Liver (tissue), 9 donors: Measurements from ENCODE around the gene EXOC6. TPM values are rescaled to one million over a fixed set of nuclear protein-coding genes. Genes with fewer than 3 reads are reported as not detected.

Experiments used
- DNase-seq: peaks from one replicate; pipeline ENCODE4 v3.0.0-alpha.2; 2017; ENCODE audit warnings: low spot score
- H3K27ac ChIP-seq, 2 donors: one replicate each; pipeline ENCODE4 v1.7.0; 2013; ENCODE audit warnings: inconsistent platforms in 2 of 2, low read length in 2 of 2, control low read depth in 1 of 2, low read depth in 1 of 2, mild to moderate bottlenecking in 1 of 2
- H3K27me3 ChIP-seq, 4 donors: one replicate each; pipeline versions ENCODE4 v1.6.1 to v1.7.0; 2013; ENCODE audit warnings: low read length in 3 of 4, inconsistent platforms in 1 of 4, mild to moderate bottlenecking in 1 of 4, moderate library complexity in 1 of 4; ENCODE audit not compliant: control insufficient read depth in 4 of 4, insufficient read depth in 4 of 4
- H3K36me3 ChIP-seq, 4 donors: one replicate each; pipeline versions ENCODE4 v1.6.1 to v1.7.0; 2013; ENCODE audit warnings: low read length in 3 of 4, mild to moderate bottlenecking in 3 of 4, low read depth in 1 of 4, moderate library complexity in 1 of 4; ENCODE audit not compliant: control insufficient read depth in 4 of 4, insufficient read depth in 3 of 4
- H3K4me1 ChIP-seq, 4 donors: one replicate each; pipeline versions ENCODE4 v1.6.1 to v1.7.0; 2013; ENCODE audit warnings: low read length in 3 of 4, mild to moderate bottlenecking in 3 of 4, moderate library complexity in 1 of 4; ENCODE audit not compliant: control insufficient read depth in 4 of 4, insufficient read depth in 4 of 4
- H3K4me3 ChIP-seq, 3 donors: one replicate each; pipeline versions ENCODE4 v1.6.1 to v1.7.0; 2013; ENCODE audit warnings: low read length in 3 of 3, control low read depth in 1 of 3, low read depth in 1 of 3, mild to moderate bottlenecking in 1 of 3
- H3K9ac ChIP-seq, 2 donors: one replicate each; pipeline ENCODE4 v1.7.0; 2013; ENCODE audit warnings: low read length in 2 of 2, mild to moderate bottlenecking in 2 of 2, moderate library complexity in 2 of 2, control low read depth in 1 of 2, low read depth in 1 of 2
- H3K9me3 ChIP-seq, 4 donors: one replicate each; pipeline versions ENCODE4 v1.6.1 to v1.7.0; 2013; ENCODE audit warnings: low read length in 3 of 4; ENCODE audit not compliant: control insufficient read depth in 4 of 4
- EGR1 ChIP-seq, 2 donors: IDR thresholded peaks; 2 replicates each; pipeline ENCODE4 v1.6.1; 2016 to 2018; ENCODE audit warnings: antibody characterized with exemption in 2 of 2, low read depth in 2 of 2
- FOXA1 ChIP-seq: IDR thresholded peaks from 2 replicates; pipeline ENCODE4 v1.6.1; 2016; ENCODE audit warnings: antibody characterized with exemption
- FOXA2 ChIP-seq: IDR thresholded peaks from 2 replicates; pipeline ENCODE4 v1.6.1; 2016; ENCODE audit warnings: antibody characterized with exemption
- GABPA ChIP-seq, 2 donors: IDR thresholded peaks in 1 of 2; conservative IDR thresholded peaks in 1 of 2; 2 replicates each; pipeline ENCODE4 v1.6.1; 2016; ENCODE audit warnings: antibody characterized with exemption in 2 of 2, mild to moderate bottlenecking in 1 of 2, moderate library complexity in 1 of 2
- HNF4A ChIP-seq, 2 donors: conservative IDR thresholded peaks; 2 replicates each; pipeline ENCODE4 v1.6.1; 2016; ENCODE audit warnings: antibody characterized with exemption in 2 of 2, mild to moderate bottlenecking in 2 of 2
- HNF4G ChIP-seq: IDR thresholded peaks from 2 replicates; pipeline ENCODE4 v1.6.1; 2016; ENCODE audit warnings: antibody characterized with exemption
- JUND ChIP-seq, 2 donors: IDR thresholded peaks; 2 replicates each; pipeline ENCODE4 v1.6.1; 2016; ENCODE audit warnings: antibody characterized with exemption in 2 of 2
- NR2F2 ChIP-seq: IDR thresholded peaks from 2 replicates; pipeline ENCODE4 v1.6.1; 2016; ENCODE audit warnings: antibody characterized with exemption
- RAD21 ChIP-seq, 2 donors: IDR thresholded peaks; 2 replicates each; pipeline ENCODE4 v1.6.1; 2016; ENCODE audit warnings: antibody characterized with exemption in 2 of 2, mild to moderate bottlenecking in 2 of 2
- RXRA ChIP-seq, 2 donors: IDR thresholded peaks; 2 replicates each; pipeline ENCODE4 v1.6.1; 2017 to 2018; ENCODE audit warnings: antibody characterized with exemption in 2 of 2, mild to moderate bottlenecking in 1 of 2
- SP1 ChIP-seq: IDR thresholded peaks from 2 replicates; pipeline ENCODE4 v1.6.1; 2018; ENCODE audit warnings: antibody characterized with exemption, mild to moderate bottlenecking
- TAF1 ChIP-seq: conservative IDR thresholded peaks from 2 replicates; pipeline ENCODE4 v1.6.1; 2016; ENCODE audit warnings: antibody characterized with exemption, mild to moderate bottlenecking
- YY1 ChIP-seq: IDR thresholded peaks from 2 replicates; pipeline ENCODE4 v1.6.1; 2016; ENCODE audit warnings: antibody characterized with exemption, mild to moderate bottlenecking
- WGBS: extraction: QIAGEN DNeasy Blood & Tissue Kit; methylation state at CpG from one replicate; pipeline ENCODE4 v1.1.7; 2013; 5-methylcytosine and 5-hydroxymethylcytosine counted together
- polyA plus RNA-seq, 2 donors: library from polyadenylated mRNA; stranded (reverse) in 1 of 2; unstranded in 1 of 2; fragments of 200-250 nt in 1 of 2; fragments of >200 nt in 1 of 2; fragmentation: Nextera tagmentation in 1 of 2; extraction: Ambion mirVana in 1 of 2; gene quantifications; one replicate each; pipeline versions ENCODE4 v1.2.1 to v1.2.3, GENCODE V29; 2013 to 2015
- total RNA-seq, 2 donors: library from RNA; depleted of rRNA; stranded (reverse); fragments of >200 nt; gene quantifications; one replicate each; pipeline ENCODE4 v1.2.3, GENCODE V29; 2014
- TF ChIP-seq, protein P1 (sequence below): fragments of 150-350 bp; IDR thresholded peaks from 2 replicates; pipeline ENCODE4 v1.5.1; 2017; ENCODE audit warnings: improper control_type of control experiment, low read depth, low read length; ENCODE audit not compliant: missing input control
- TF ChIP-seq, protein P2 (sequence below): IDR thresholded peaks from 2 replicates; pipeline ENCODE4 v1.6.1; 2016; ENCODE audit warnings: antibody characterized with exemption
- TF ChIP-seq, protein P3 (sequence below): IDR thresholded peaks from 2 replicates; pipeline ENCODE4 v1.6.1; 2016; ENCODE audit warnings: antibody characterized with exemption
- TF ChIP-seq, protein P4 (sequence below): IDR thresholded peaks from 2 replicates; pipeline ENCODE4 v1.6.1; 2016; ENCODE audit warnings: antibody characterized with exemption
- TF ChIP-seq, protein P5 (sequence below): IDR thresholded peaks from 2 replicates; pipeline ENCODE4 v1.6.1; 2016; ENCODE audit warnings: antibody characterized with exemption, mild to moderate bottlenecking
- donor health status: healthy.
- donor health status: healthy.
- donor health status: healthy.
- donor health status: healthy.
- donor health status: healthy.

The EXOC6 gene
- total and polyA plus RNA-seq, 4 donors: 6.5 to 35.4 (median 8.4) TPM

DNA sequence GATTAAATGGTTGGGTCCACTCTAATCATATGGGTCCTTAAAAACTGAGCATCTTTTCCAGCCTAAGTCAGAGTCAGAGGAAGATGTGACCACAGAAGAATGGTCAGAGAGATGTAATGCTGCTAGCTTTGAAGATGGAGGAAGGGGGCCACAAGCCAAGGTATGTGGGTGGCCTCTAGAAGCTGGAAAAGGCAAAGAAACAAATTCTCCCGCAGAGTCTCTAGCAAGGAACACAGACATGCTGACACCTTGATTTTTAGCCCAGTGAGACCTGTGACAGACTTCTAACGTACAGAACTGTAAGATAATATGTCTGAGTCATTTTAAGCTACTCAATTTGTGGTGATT is 1.5 kb upstream of the EXOC6 start:
- DNase-seq: no peak
- peak overlapping the region in 1 of 2 donors; percentile 27 for H3K27ac ChIP-seq
- H3K9ac ChIP-seq: no peak overlapping the region
- WGBS: 95% methylated on average over 2 of the region's 2 CpGs
- no peaks in the 10 kb centered on the region for H3K36me3 ChIP-seq
- no peaks in the 10 kb centered on the region for H3K9me3 ChIP-seq
- no peak overlapping the region for H3K4me3 ChIP-seq
- peaks cover 0 to 18% (median 15%) of the 10 kb centered on the region in 4 donors for H3K4me1 ChIP-seq
- TF ChIP-seq YY1 (no peak), FOXA1 (no peak), SP1 (no peak)
- TF ChIP-seq, protein P1, sequence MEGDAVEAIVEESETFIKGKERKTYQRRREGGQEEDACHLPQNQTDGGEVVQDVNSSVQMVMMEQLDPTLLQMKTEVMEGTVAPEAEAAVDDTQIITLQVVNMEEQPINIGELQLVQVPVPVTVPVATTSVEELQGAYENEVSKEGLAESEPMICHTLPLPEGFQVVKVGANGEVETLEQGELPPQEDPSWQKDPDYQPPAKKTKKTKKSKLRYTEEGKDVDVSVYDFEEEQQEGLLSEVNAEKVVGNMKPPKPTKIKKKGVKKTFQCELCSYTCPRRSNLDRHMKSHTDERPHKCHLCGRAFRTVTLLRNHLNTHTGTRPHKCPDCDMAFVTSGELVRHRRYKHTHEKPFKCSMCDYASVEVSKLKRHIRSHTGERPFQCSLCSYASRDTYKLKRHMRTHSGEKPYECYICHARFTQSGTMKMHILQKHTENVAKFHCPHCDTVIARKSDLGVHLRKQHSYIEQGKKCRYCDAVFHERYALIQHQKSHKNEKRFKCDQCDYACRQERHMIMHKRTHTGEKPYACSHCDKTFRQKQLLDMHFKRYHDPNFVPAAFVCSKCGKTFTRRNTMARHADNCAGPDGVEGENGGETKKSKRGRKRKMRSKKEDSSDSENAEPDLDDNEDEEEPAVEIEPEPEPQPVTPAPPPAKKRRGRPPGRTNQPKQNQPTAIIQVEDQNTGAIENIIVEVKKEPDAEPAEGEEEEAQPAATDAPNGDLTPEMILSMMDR: no peak
- H3K27me3 ChIP-seq: no peaks in the 10 kb centered on the region

DNA sequence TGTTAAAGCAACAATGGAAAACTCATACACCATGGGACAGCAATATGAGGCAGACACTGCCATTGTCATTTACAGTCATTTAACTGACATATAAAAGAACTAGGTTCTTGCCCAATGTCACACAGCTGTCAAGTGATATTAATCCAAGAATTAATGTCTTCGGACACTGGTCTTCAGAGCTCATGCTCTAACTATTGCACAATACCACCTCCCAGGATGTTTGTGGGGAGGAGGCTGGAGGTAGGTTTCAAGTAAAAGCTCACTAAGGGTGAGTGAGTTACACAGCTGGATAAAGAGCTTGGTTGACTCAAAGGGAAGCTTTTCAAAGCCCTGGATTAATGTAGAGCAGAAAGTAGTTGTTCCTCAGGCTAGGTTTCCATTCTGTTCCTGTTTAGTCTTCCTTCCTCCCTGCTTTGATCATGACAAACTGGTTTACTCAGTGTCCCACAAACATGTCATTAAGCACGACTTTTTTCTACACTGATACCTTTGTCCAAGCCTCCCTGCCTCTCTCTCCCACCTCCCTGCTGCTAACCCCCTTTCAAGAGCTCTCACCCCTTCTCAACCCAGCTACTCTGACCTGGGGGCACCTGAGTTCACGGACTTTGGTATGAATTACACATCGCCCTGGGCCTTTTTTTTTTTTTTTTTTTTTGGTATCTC is 987 bp upstream of the EXOC6 start:
- no peak for TF ChIP-seq TAF1
- TF ChIP-seq NR2F2: no peak
- no peak for TF ChIP-seq JUND (IDR thresholded peaks at IDR 0.05)
- TF ChIP-seq, protein P2, sequence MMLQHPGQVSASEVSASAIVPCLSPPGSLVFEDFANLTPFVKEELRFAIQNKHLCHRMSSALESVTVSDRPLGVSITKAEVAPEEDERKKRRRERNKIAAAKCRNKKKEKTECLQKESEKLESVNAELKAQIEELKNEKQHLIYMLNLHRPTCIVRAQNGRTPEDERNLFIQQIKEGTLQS: no peak
- no peak for TF ChIP-seq GABPA (IDR thresholded peaks at IDR 0.05 in 1 of 2, conservative IDR thresholded peaks at IDR 0.05 in 1 of 2)
- TF ChIP-seq, protein P3, sequence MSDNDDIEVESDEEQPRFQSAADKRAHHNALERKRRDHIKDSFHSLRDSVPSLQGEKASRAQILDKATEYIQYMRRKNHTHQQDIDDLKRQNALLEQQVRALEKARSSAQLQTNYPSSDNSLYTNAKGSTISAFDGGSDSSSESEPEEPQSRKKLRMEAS: no peak
- TF ChIP-seq, protein P4, sequence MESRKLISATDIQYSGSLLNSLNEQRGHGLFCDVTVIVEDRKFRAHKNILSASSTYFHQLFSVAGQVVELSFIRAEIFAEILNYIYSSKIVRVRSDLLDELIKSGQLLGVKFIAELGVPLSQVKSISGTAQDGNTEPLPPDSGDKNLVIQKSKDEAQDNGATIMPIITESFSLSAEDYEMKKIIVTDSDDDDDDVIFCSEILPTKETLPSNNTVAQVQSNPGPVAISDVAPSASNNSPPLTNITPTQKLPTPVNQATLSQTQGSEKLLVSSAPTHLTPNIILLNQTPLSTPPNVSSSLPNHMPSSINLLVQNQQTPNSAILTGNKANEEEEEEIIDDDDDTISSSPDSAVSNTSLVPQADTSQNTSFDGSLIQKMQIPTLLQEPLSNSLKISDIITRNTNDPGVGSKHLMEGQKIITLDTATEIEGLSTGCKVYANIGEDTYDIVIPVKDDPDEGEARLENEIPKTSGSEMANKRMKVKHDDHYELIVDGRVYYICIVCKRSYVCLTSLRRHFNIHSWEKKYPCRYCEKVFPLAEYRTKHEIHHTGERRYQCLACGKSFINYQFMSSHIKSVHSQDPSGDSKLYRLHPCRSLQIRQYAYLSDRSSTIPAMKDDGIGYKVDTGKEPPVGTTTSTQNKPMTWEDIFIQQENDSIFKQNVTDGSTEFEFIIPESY: no peak
- TF ChIP-seq HNF4G: no peak
- no peak for TF ChIP-seq FOXA1
- no peak for TF ChIP-seq FOXA2
- TF ChIP-seq EGR1 (IDR thresholded peaks at IDR 0.05; ENCODE audit: low read depth in 2 of 2): no peak
- TF ChIP-seq, protein P5, sequence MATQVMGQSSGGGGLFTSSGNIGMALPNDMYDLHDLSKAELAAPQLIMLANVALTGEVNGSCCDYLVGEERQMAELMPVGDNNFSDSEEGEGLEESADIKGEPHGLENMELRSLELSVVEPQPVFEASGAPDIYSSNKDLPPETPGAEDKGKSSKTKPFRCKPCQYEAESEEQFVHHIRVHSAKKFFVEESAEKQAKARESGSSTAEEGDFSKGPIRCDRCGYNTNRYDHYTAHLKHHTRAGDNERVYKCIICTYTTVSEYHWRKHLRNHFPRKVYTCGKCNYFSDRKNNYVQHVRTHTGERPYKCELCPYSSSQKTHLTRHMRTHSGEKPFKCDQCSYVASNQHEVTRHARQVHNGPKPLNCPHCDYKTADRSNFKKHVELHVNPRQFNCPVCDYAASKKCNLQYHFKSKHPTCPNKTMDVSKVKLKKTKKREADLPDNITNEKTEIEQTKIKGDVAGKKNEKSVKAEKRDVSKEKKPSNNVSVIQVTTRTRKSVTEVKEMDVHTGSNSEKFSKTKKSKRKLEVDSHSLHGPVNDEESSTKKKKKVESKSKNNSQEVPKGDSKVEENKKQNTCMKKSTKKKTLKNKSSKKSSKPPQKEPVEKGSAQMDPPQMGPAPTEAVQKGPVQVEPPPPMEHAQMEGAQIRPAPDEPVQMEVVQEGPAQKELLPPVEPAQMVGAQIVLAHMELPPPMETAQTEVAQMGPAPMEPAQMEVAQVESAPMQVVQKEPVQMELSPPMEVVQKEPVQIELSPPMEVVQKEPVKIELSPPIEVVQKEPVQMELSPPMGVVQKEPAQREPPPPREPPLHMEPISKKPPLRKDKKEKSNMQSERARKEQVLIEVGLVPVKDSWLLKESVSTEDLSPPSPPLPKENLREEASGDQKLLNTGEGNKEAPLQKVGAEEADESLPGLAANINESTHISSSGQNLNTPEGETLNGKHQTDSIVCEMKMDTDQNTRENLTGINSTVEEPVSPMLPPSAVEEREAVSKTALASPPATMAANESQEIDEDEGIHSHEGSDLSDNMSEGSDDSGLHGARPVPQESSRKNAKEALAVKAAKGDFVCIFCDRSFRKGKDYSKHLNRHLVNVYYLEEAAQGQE: no peak
- TF ChIP-seq RXRA (IDR thresholded peaks at IDR 0.05): peak; percentile 59 to 82
- peak; percentile 6 for TF ChIP-seq SP1
- no peak for TF ChIP-seq YY1
- TF ChIP-seq RAD21 (IDR thresholded peaks at IDR 0.05): no peak
- TF ChIP-seq, protein P1: no peak
- TF ChIP-seq HNF4A (conservative IDR thresholded peaks at IDR 0.05): peak; percentile 47 to 60
- WGBS: 49% methylated on average over 4 of the region's 4 CpGs
- DNase-seq: no peak
- Histone ChIP-seq H3K9me3 (no peaks in the 10 kb centered on the region), H3K4me3 (no peak overlapping the region), H3K27me3 (no peaks in the 10 kb centered on the region), H3K9ac (no peak overlapping the region), H3K27ac (no peak overlapping the region), H3K36me3 (no peaks in the 10 kb centered on the region), H3K4me1 (peaks cover 0 to 18% (median 15%) of the 10 kb centered on the region in 4 donors)
